ENCODE data around the gene TBC1D5.

DNA sequence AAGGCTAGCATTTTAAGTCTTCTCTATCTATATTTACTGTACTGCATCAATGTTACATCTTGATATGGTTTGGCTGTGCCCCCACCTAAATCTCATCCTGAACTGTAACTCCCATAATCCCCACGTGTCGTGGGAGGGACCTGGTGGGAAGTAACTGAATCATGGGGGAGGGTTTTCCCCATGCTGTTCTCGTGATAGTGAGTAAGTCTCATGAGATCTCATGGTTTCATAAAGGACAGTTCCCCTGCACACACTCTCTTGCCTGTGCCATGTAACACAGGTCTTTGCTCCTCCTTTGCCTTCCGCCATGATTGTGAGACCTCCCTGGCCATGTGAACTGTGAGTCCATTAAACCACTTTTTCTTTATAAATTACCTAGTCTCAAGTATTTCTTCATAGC lies 161.5 kb downstream of the TBC1D5 start:
- TF ChIP-seq, protein P1, sequence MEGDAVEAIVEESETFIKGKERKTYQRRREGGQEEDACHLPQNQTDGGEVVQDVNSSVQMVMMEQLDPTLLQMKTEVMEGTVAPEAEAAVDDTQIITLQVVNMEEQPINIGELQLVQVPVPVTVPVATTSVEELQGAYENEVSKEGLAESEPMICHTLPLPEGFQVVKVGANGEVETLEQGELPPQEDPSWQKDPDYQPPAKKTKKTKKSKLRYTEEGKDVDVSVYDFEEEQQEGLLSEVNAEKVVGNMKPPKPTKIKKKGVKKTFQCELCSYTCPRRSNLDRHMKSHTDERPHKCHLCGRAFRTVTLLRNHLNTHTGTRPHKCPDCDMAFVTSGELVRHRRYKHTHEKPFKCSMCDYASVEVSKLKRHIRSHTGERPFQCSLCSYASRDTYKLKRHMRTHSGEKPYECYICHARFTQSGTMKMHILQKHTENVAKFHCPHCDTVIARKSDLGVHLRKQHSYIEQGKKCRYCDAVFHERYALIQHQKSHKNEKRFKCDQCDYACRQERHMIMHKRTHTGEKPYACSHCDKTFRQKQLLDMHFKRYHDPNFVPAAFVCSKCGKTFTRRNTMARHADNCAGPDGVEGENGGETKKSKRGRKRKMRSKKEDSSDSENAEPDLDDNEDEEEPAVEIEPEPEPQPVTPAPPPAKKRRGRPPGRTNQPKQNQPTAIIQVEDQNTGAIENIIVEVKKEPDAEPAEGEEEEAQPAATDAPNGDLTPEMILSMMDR (IDR thresholded peaks at IDR 0.05; ENCODE audit: low read depth, low read length), result no peak
- TF ChIP-seq MYC (IDR thresholded peaks at IDR 0.05; ENCODE audit: low read depth, low read length) (no peak), POLR2A (IDR thresholded peaks at IDR 0.05; ENCODE audit: extremely low read depth, insufficient read length) (no peak)
- TF ChIP-seq, protein P2, sequence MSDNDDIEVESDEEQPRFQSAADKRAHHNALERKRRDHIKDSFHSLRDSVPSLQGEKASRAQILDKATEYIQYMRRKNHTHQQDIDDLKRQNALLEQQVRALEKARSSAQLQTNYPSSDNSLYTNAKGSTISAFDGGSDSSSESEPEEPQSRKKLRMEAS (IDR thresholded peaks at IDR 0.05; ENCODE audit: low read depth, low read length), result no peak

Data from NB4 (cell line).